ENCODE results near the gene LCN6.

- TF ChIP-seq, protein P1, sequence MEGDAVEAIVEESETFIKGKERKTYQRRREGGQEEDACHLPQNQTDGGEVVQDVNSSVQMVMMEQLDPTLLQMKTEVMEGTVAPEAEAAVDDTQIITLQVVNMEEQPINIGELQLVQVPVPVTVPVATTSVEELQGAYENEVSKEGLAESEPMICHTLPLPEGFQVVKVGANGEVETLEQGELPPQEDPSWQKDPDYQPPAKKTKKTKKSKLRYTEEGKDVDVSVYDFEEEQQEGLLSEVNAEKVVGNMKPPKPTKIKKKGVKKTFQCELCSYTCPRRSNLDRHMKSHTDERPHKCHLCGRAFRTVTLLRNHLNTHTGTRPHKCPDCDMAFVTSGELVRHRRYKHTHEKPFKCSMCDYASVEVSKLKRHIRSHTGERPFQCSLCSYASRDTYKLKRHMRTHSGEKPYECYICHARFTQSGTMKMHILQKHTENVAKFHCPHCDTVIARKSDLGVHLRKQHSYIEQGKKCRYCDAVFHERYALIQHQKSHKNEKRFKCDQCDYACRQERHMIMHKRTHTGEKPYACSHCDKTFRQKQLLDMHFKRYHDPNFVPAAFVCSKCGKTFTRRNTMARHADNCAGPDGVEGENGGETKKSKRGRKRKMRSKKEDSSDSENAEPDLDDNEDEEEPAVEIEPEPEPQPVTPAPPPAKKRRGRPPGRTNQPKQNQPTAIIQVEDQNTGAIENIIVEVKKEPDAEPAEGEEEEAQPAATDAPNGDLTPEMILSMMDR (IDR thresholded peaks at IDR 0.05; ENCODE audit: low read length): no peak
- TF ChIP-seq EZH2 (optimal IDR thresholded peaks at IDR 0.05; ENCODE audit: low read depth, low read length): no peak
These were observed 51.0 kb downstream of the LCN6 start for GRCh38 chr9:136697146-136697820.
